ENCODE data around the gene SECTM1.

Gene SECTM1

GRCh38 chr17:82296511-82297279 lies 36.9 kb downstream of the SECTM1 start:
- Histone ChIP-seq H3K27me3 (replicated peaks in 2 of 5; ENCODE audit: control insufficient read depth in 4 of 5, insufficient read depth in 5 of 5, low read length in 4 of 5) (no peaks in the 10 kb centered on the region), H3K9me3 (ENCODE audit: control extremely low read depth in 1 of 5, control insufficient read depth in 4 of 5, insufficient read depth in 2 of 5, low read depth in 1 of 5, low read length in 4 of 5) (no peaks in the 10 kb centered on the region), H3K4me3 (ENCODE audit: control insufficient read depth in 1 of 7, extremely low read depth in 1 of 7, insufficient read depth in 4 of 7, low read depth in 2 of 7, low read length in 6 of 7) (peak overlapping the region in 6 of 7 experiments; percentile 4 to 73 (median 66)), H3K4me1 (ENCODE audit: control extremely low read depth in 1 of 4, control insufficient read depth in 4 of 4, insufficient read depth in 4 of 4, low read length in 3 of 4) (peaks cover 7 to 69% (median 67%) of the 10 kb centered on the region in 4 experiments), H3K36me3 (ENCODE audit: control insufficient read depth in 4 of 4, insufficient read depth in 4 of 4, low read length in 3 of 4) (no peaks in the 10 kb centered on the region), H3K27ac (ENCODE audit: insufficient read depth in 1 of 2, low read depth in 1 of 2, low read length in 2 of 2, poor library complexity in 1 of 2, severe bottlenecking in 2 of 2) (peak overlapping the region; percentile 96 to 97)
- WGBS (ENCODE audit: insufficient coverage) = 28% methylated on average over 4 of the region's 7 CpGs
- ChIA-PET POLR2A (interaction anchor here (0.9 to 5.3 kb wide), 5 partner anchors 9 to 55 kb away, joined by 3 to 29 read pairs (median 9); partner anchors contain the start of gene CSNK1D), CTCF (interaction anchor here (0.6 to 12.4 kb wide), 8 partner anchors 9 to 54 kb away, joined by 3 to 136 read pairs (median 6); partner anchors contain the start of gene CD7)
- DNase-seq = peak in 1 of 3 donors; percentile 42

GRCh38 chr17:82295472-82295814 lies 38.1 kb downstream of the SECTM1 start:
- H3K27ac ChIP-seq (ENCODE audit: insufficient read depth in 1 of 2, low read depth in 1 of 2, low read length in 2 of 2, poor library complexity in 1 of 2, severe bottlenecking in 2 of 2) = no peak overlapping the region
- H3K36me3 ChIP-seq (ENCODE audit: control insufficient read depth in 4 of 4, insufficient read depth in 4 of 4, low read length in 3 of 4) = no peaks in the 10 kb centered on the region
- no peaks in the 10 kb centered on the region for H3K9me3 ChIP-seq (ENCODE audit: control extremely low read depth in 1 of 5, control insufficient read depth in 4 of 5, insufficient read depth in 2 of 5, low read depth in 1 of 5, low read length in 4 of 5)
- no peaks in the 10 kb centered on the region for H3K27me3 ChIP-seq (replicated peaks in 2 of 5; ENCODE audit: control insufficient read depth in 4 of 5, insufficient read depth in 5 of 5, low read length in 4 of 5)
- 97% methylated on average over 3 of the region's 4 CpGs for WGBS (ENCODE audit: insufficient coverage)
- ChIA-PET POLR2A (no interaction called here), CTCF (interaction anchor here (0.6 to 12.4 kb wide), 3 partner anchors 8 to 29 kb away, joined by 3 to 136 read pairs (median 119); partner anchors contain the start of gene CD7)
- peaks cover 7 to 62% (median 60%) of the 10 kb centered on the region in 4 experiments for H3K4me1 ChIP-seq (ENCODE audit: control extremely low read depth in 1 of 4, control insufficient read depth in 4 of 4, insufficient read depth in 4 of 4, low read length in 3 of 4)
- no peak for DNase-seq
- no peak overlapping the region for H3K4me3 ChIP-seq (ENCODE audit: control insufficient read depth in 1 of 7, extremely low read depth in 1 of 7, insufficient read depth in 4 of 7, low read depth in 2 of 7, low read length in 6 of 7)

- CTCF ChIA-PET = interaction anchor here (3.0 kb wide), 1 partner anchor 11 kb away, joined by 10 read pairs; no protein-coding TSS in a partner anchor
Measured at GRCh38 chr17:82294064-82294773, 39.3 kb downstream of the SECTM1 start.

GRCh38 chr17:82292251-82293154 lies 41.1 kb downstream of the SECTM1 start:
- H3K9me3 ChIP-seq (ENCODE audit: control extremely low read depth in 1 of 5, control insufficient read depth in 4 of 5, insufficient read depth in 2 of 5, low read depth in 1 of 5, low read length in 4 of 5) = no peaks in the 10 kb centered on the region
- WGBS (ENCODE audit: insufficient coverage) = 4% methylated on average over 79 of the region's 86 CpGs
- ChIA-PET POLR2A (interaction anchor here (0.9 to 2.8 kb wide), 9 partner anchors 9 to 50 kb away, joined by 3 to 20 read pairs (median 5); partner anchors contain the start of gene CSNK1D), CTCF (interaction anchor here (0.7 to 3.0 kb wide), 6 partner anchors 8 to 30 kb away, joined by 3 to 10 read pairs (median 4); no protein-coding TSS in a partner anchor)
- no peaks in the 10 kb centered on the region for H3K36me3 ChIP-seq (ENCODE audit: control insufficient read depth in 4 of 4, insufficient read depth in 4 of 4, low read length in 3 of 4)
- peak overlapping the region; percentile 53 to 85 (median 79) for H3K4me3 ChIP-seq (ENCODE audit: control insufficient read depth in 1 of 7, extremely low read depth in 1 of 7, insufficient read depth in 4 of 7, low read depth in 2 of 7, low read length in 6 of 7)
- H3K4me1 ChIP-seq (ENCODE audit: control extremely low read depth in 1 of 4, control insufficient read depth in 4 of 4, insufficient read depth in 4 of 4, low read length in 3 of 4) = peaks cover 7 to 38% (median 37%) of the 10 kb centered on the region in 4 experiments
- H3K27ac ChIP-seq (ENCODE audit: insufficient read depth in 1 of 2, low read depth in 1 of 2, low read length in 2 of 2, poor library complexity in 1 of 2, severe bottlenecking in 2 of 2) = peak overlapping the region; percentile 83 to 92
- no peaks in the 10 kb centered on the region for H3K27me3 ChIP-seq (replicated peaks in 2 of 5; ENCODE audit: control insufficient read depth in 4 of 5, insufficient read depth in 5 of 5, low read length in 4 of 5)
- peak; percentile 97 to 99 (median 98) for DNase-seq

More at GRCh38 chr17:82294064-82294773, 39.3 kb downstream of the SECTM1 start:
- Histone ChIP-seq H3K9me3 (ENCODE audit: control extremely low read depth in 1 of 5, control insufficient read depth in 4 of 5, insufficient read depth in 2 of 5, low read depth in 1 of 5, low read length in 4 of 5) (no peaks in the 10 kb centered on the region), H3K4me3 (ENCODE audit: control insufficient read depth in 1 of 7, extremely low read depth in 1 of 7, insufficient read depth in 4 of 7, low read depth in 2 of 7, low read length in 6 of 7) (no peak overlapping the region), H3K4me1 (ENCODE audit: control extremely low read depth in 1 of 4, control insufficient read depth in 4 of 4, insufficient read depth in 4 of 4, low read length in 3 of 4) (peaks cover 7 to 55% (median 53%) of the 10 kb centered on the region in 4 experiments), H3K27ac (ENCODE audit: insufficient read depth in 1 of 2, low read depth in 1 of 2, low read length in 2 of 2, poor library complexity in 1 of 2, severe bottlenecking in 2 of 2) (peak overlapping the region in 1 of 2 experiments; percentile 59), H3K27me3 (replicated peaks in 2 of 5; ENCODE audit: control insufficient read depth in 4 of 5, insufficient read depth in 5 of 5, low read length in 4 of 5) (no peaks in the 10 kb centered on the region), H3K36me3 (ENCODE audit: control insufficient read depth in 4 of 4, insufficient read depth in 4 of 4, low read length in 3 of 4) (no peaks in the 10 kb centered on the region)
- 93% methylated on average over 13 of the region's 15 CpGs for WGBS (ENCODE audit: insufficient coverage)
- POLR2A ChIA-PET = interaction anchor here (0.5 kb wide), 1 partner anchor 106 kb away, joined by 3 read pairs; no protein-coding TSS in a partner anchor
- DNase-seq = no peak

- ChIA-PET POLR2A (interaction anchor here (0.9 to 2.8 kb wide), 7 partner anchors 8 to 49 kb away, joined by 3 to 20 read pairs (median 7); partner anchors contain the start of gene CSNK1D), CTCF (interaction anchor here (0.8 to 3.0 kb wide), 6 partner anchors 8 to 15 kb away, joined by 3 to 10 read pairs (median 4); no protein-coding TSS in a partner anchor)
- H3K27ac ChIP-seq (ENCODE audit: insufficient read depth in 1 of 2, low read depth in 1 of 2, low read length in 2 of 2, poor library complexity in 1 of 2, severe bottlenecking in 2 of 2) = peak overlapping the region; percentile 83 to 92
- 89% methylated on average over 14 of the region's 19 CpGs for WGBS (ENCODE audit: insufficient coverage)
- no peaks in the 10 kb centered on the region for H3K36me3 ChIP-seq (ENCODE audit: control insufficient read depth in 4 of 4, insufficient read depth in 4 of 4, low read length in 3 of 4)
- peaks cover 7 to 30% (median 29%) of the 10 kb centered on the region in 4 experiments for H3K4me1 ChIP-seq (ENCODE audit: control extremely low read depth in 1 of 4, control insufficient read depth in 4 of 4, insufficient read depth in 4 of 4, low read length in 3 of 4)
- H3K9me3 ChIP-seq (ENCODE audit: control extremely low read depth in 1 of 5, control insufficient read depth in 4 of 5, insufficient read depth in 2 of 5, low read depth in 1 of 5, low read length in 4 of 5) = peaks cover 0 to 3% (median 0%) of the 10 kb centered on the region in 5 experiments
- no peaks in the 10 kb centered on the region for H3K27me3 ChIP-seq (replicated peaks in 2 of 5; ENCODE audit: control insufficient read depth in 4 of 5, insufficient read depth in 5 of 5, low read length in 4 of 5)
- no peak for DNase-seq
- H3K4me3 ChIP-seq (ENCODE audit: control insufficient read depth in 1 of 7, extremely low read depth in 1 of 7, insufficient read depth in 4 of 7, low read depth in 2 of 7, low read length in 6 of 7) = peak overlapping the region in 6 of 7 experiments; percentile 53 to 85 (median 80)
Measured at GRCh38 chr17:82291582-82292250, 41.9 kb downstream of the SECTM1 start.
